GM21619 (cell line): ENCODE measurements around the gene CCL17.
"Not testable (repeated sequence)": the region's sequence is repeated elsewhere in the genome, so short reads cannot be mapped to it uniquely, and the experiment has no call there.

Source experiments
- ATAC-seq: cut with Tn5 transposase; IDR thresholded peaks from one replicate; pipeline ENCODE4 v1.9.1; 2021; ENCODE audit not compliant: unreplicated experiment

CCL17 gene

GRCh38 chr16:57403965-57404817 is at the start of gene CCL17:
CCL17 (plus strand) TSS chr16:57404767; CDS start chr16:57413933, 9,166 bp downstream.
- no peak for ATAC-seq

DNA sequence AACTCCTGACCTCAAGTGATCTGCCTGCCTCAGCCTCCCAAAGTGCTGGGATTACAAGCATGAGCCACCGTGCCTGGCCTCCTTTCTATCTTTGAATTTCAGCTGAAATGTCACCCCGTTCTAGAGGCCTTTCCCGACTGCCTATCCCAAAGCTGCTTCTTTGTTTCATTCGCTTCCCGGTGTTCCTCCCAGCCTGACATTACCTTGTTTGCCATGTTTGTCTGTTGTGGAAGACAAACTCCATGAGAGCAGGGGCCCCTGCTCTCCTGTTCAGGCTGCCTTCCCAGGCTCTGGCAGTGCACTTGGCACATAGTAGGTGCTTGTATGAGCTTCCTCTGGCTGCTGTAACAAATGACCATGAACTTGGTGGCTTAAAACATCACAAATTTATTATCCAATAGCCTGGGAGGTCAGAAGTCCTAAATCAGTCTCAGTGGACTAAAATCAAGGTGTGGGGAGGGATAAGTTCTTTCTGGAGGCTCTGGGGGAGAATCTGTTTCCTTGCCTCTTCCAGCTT is 48.6 kb upstream of the CCL17 start:
- no peak for ATAC-seq

GRCh38 chr16:57356547-57356946 is 48.0 kb upstream of the CCL17 start:
- no peak for ATAC-seq

DNA sequence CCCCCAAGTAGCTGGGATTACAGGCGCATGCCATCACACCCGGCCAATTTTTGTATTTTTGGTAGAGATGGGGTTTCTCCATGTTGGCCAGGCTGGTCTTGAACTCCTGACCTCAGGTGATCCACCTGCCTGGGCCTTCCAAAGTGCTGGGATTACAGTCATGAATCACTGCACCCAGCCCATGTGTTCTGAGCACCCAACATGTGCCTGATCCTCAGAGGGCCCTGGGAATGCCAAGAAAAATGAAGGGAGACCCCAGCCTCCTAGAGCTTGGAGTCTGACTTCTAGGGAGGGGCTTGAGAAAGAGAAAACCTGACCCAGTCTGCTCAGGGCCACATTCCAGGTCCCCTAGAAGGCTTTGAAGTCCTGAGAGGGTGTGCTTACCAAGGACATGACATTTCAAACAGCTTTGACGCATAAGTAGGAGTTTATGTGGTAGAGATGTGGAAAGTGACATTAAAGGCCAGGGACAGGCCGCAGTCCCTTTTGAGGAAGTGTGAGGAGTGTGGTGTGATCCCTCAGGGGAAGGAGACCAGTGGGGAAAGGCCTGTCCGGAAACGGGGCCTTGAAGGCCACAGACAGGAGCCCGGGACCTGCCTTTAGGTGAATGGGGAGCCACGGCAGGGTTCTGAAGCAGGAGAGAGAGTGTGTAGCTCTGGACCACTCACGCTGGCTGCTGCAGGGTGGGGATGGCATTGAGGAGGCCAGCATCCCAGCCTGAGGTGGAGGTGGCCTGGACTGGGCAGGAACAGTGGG is 47.1 kb upstream of the CCL17 start:
- ATAC-seq, result peak; percentile 44

DNA sequence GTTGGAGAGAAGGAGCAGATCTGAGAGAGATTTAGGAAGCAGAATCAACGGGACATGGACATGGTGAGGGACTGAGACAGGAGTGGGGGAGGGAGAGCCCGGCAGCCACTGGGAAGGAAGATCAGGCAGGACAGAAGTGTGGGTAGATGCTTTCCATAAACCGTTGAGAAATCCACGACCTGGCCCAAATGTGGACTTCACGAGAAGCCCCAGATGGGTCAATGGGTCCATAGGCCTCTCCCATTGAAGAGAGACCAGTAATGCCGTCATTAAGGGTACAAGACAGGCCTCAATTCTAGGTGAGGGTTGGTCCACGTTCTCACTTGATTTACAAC is 46.5 kb upstream of the CCL17 start:
- no peak for ATAC-seq

DNA sequence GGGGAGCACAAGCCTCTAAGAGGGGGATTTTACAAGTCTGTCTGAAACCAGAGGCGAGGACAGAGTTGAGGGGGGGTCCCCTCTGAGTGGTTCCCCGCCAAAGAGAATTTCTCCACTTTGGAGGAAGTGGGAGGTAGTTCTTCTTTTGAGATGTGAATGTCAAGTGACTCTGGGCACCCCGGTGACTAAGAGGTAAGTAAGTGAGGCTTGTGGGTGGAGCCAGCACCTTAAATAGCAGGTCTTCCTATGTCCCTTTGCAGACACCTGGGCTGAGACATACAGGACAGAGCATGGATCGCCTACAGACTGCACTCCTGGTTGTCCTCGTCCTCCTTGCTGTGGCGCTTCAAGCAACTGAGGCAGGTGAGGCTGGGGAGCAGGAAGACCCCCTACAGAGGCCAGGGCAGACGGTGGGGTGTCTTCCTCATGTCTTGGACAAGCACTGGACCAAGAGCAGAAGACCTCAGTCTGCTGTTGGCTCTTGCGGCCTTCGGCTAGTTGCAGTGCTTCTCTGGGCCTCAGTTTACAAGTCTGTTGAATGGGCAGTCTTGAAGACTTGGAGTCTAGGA is 46.0 kb upstream of the CCL17 start, which contains the start of gene CCL22:
Gene CCL22, plus strand, starts transcription at position 257 of the 569 bp plus-strand sequence. Its CDS starts 34 bp downstream, at position 291.
- peak; percentile 53 for ATAC-seq

GRCh38 chr16:57360321-57360935 is 44.1 kb upstream of the CCL17 start:
- no peak for ATAC-seq

DNA sequence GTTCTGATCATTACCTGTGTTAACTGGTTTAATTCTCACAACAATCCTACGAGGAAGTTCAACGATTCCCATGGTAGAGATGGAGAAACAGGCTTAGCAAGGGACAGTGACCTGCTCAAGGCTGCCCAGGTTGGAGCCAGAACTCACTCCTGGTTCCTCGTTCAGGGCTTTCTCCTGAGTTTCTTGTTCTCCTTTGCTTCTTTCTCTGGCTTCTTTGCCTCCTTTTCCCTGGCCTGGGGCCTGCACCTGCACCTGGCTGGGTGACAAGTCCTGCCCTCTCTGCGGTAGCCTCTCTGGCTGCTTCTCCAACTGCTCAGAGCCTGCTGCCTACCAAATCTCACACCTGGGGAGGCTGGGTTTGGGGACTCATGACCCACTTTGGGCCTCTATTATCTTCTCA is 43.2 kb upstream of the CCL17 start:
- ATAC-seq, result no peak

DNA sequence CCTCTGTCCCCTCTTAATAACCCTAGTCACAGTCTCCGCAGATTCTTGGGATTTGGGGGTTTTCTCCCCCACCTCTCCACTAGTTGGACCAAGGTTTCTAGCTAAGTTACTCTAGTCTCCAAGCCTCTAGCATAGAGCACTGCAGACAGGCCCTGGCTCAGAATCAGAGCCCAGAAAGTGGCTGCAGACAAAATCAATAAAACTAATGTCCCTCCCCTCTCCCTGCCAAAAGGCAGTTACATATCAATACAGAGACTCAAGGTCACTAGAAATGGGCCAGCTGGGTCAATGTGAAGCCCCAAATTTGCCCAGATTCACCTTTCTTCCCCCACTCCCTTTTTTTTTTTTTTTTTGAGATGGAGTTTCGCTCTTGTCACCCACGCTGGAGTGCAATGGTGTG is 40.4 kb upstream of the CCL17 start:
- no peak for ATAC-seq

DNA sequence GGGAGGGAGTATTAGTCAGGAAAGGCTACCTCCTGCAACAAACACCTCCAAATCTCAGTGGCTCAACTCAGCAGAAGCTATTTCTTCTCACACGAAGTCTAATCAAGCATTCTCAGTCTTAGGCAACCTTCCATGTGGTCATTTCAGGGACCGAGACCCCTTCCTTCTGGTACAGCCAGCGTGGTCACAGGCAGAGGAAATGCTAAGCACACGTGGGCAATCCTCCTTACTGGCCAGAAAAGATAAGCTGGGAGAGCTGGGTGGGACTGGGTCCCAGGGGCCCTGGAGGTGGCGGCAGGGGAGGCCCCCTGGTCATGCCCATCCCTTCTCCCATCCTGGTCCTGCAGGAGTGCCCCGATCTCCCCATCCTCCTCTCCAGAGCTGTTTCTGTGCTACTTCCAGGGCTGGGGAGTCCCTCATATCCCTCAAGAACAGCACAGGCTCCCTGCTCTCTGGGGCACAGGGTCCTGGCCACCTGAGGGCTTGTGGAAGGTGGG is 38.0 kb upstream of the CCL17 start:
- ATAC-seq, result no peak

- ATAC-seq, result no peak
These were observed 37.3 kb upstream of the CCL17 start for GRCh38 chr16:57367116-57367752.

DNA sequence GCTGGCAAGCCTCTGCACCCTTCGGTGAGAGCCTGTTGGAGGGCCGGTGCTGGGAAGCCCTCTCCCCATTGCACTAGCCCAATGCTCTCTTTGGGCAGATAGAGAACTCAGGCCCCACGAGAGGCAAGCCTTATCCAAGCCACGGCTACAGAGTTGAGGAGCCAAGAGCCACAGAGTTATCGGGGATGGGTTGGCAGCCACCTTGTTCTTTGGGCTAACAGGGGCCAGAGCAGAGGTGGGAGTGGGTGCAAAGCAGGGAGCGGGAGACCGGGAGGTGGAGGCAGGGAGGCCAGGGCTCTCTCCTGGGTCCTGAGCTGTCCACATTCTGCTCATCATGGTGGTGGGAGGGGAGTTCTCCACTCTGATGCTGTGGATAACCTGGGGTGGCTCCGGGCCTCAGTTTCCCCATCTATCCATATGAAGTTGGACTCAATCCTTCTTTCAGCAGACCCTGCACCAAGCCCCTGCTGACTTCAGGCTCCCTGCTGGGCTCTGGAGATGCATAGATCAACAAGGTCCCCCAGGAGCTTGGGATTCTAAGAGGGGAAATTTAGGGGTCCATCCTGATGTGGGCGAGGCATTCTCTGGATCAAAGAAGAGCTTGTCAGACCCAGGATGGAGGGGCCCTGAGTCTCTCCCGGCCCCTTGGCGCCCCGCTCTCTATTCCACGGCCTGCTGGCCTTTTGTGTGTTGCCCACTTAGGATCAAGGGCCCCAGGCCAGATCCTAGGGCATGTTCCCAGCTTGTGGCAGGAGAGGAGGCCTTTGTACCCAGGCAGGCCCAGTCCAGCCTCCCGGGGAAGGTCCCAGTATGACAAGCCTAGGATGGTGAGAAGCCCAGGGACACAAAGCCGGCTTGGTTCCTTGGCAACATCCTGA is 32.8 kb upstream of the CCL17 start:
- no peak for ATAC-seq

- ATAC-seq, result no peak
These were observed 32.0 kb upstream of the CCL17 start, which contains the start of gene CX3CL1 for GRCh38 chr16:57372372-57373116. CX3CL1 (plus strand) TSS chr16:57372490; CDS start chr16:57372569, 79 bp downstream.

- ATAC-seq, result no peak
These were observed 31.2 kb upstream of the CCL17 start for GRCh38 chr16:57373117-57373947.

- ATAC-seq, result no peak
These were observed 30.5 kb upstream of the CCL17 start for GRCh38 chr16:57374067-57374534.

GRCh38 chr16:57374925-57375465 is 29.6 kb upstream of the CCL17 start:
- not testable (repeated sequence) for ATAC-seq

GRCh38 chr16:57376313-57376818 is 28.2 kb upstream of the CCL17 start:
- ATAC-seq, result no peak
